H1 (cell line): ENCODE data around the gene DPP10. TPM values are rescaled to one million over a fixed set of nuclear protein-coding genes. Genes with fewer than 3 reads are reported as not detected.

Source experiments
- CTCF ChIA-PET: fragments of 300-600 bp; sonication (Branson Sonifier 250); formaldehyde crosslinking; loops from one replicate; lab custom pipeline; 2021; ENCODE audit not compliant: partially characterized antibody; lab: Charles Lee
- POLR2A ChIA-PET: fragments of 300-600 bp; sonication (Branson Sonifier 250); formaldehyde crosslinking; loops from one replicate; lab custom pipeline; 2021; ENCODE audit warnings: inconsistent platforms; ENCODE audit not compliant: partially characterized antibody; lab: Charles Lee
- DNase-seq, 2 experiments: peaks; one replicate each; pipeline versions ENCODE4 v3.0.0 to v3.0.0-alpha.2; 2010 to 2022; ENCODE audit warnings: low spot score in 2 of 2, low read depth in 1 of 2, mixed read lengths in 1 of 2
- FAIRE-seq: peaks from 2 replicates; lab custom pipeline; 2011; peaks lifted over from hg19 to GRCh38; lab: Jason Lieb, UNC
- H2AFZ ChIP-seq: 2 replicates; pipeline ENCODE4 v1.8.1; 2012; ENCODE audit warnings: low read length, inconsistent platforms
- H2AK5ac ChIP-seq: 2 replicates; pipeline ENCODE4 v1.6.1; 2013; ENCODE audit warnings: low read depth, low read length
- H2BK120ac ChIP-seq: replicated peaks from 2 replicates; pipeline ENCODE3; 2013; ENCODE audit warnings: low read depth, low read length, inconsistent platforms
- H2BK12ac ChIP-seq: 2 replicates; pipeline ENCODE4 v1.6.1; 2013; ENCODE audit warnings: low read depth, low read length
- H2BK15ac ChIP-seq: 2 replicates; pipeline ENCODE4 v1.6.1; 2013; ENCODE audit warnings: low read length
- H2BK20ac ChIP-seq: 2 replicates; pipeline ENCODE4 v1.6.1; 2013; ENCODE audit warnings: low read length
- H2BK5ac ChIP-seq: 2 replicates; pipeline ENCODE4 v1.6.1; 2013; ENCODE audit warnings: low read depth, low read length
- H3K14ac ChIP-seq: 2 replicates; pipeline ENCODE4 v1.6.1; 2013; ENCODE audit warnings: inconsistent platforms; ENCODE audit not compliant: insufficient read length
- H3K18ac ChIP-seq: 2 replicates; pipeline ENCODE4 v1.6.1; 2013; ENCODE audit warnings: low read length; ENCODE audit errors: extremely low read depth
- H3K23ac ChIP-seq: 2 replicates; pipeline ENCODE4 v1.6.1; 2013; ENCODE audit warnings: inconsistent platforms; ENCODE audit not compliant: insufficient read length
- H3K23me2 ChIP-seq: 2 replicates; pipeline ENCODE4 v1.6.1; 2013; ENCODE audit warnings: low read depth, low read length
- H3K27ac ChIP-seq: 2 replicates; pipeline ENCODE4 v1.6.1; 2011; ENCODE audit warnings: low read depth, low read length, inconsistent platforms
- H3K27me3 ChIP-seq, 4 experiments: replicated peaks in 1 of 4; 1 replicate in 1 of 4; 2 replicates in 3 of 4; pipeline versions ENCODE4 v1.6.1 to v1.8.1; 2011 to 2013; ENCODE audit warnings: low read length in 3 of 4, mild to moderate bottlenecking in 3 of 4, inconsistent platforms in 2 of 4, mixed read lengths in 2 of 4, moderate library complexity in 1 of 4; ENCODE audit not compliant: control insufficient read depth in 3 of 4, insufficient read depth in 3 of 4; ENCODE audit errors: extremely low read depth in 1 of 4
- H3K36me3 ChIP-seq, 4 experiments: 2 replicates each; pipeline versions ENCODE4 v1.6.1 to v1.8.1; 2011 to 2013; ENCODE audit warnings: mild to moderate bottlenecking in 4 of 4, low read length in 3 of 4, moderate library complexity in 2 of 4, control low read depth in 1 of 4, inconsistent platforms in 1 of 4; ENCODE audit not compliant: insufficient read depth in 4 of 4, control insufficient read depth in 2 of 4
- H3K4ac ChIP-seq: replicated peaks from 2 replicates; pipeline ENCODE3; 2013; ENCODE audit warnings: low read length, low read depth, mixed read lengths, inconsistent platforms; ENCODE audit not compliant: insufficient read length
- H3K4me1 ChIP-seq, 4 experiments: replicated peaks in 1 of 4; 1 replicate in 1 of 4; 2 replicates in 3 of 4; pipeline versions ENCODE4 v1.6.1 to v1.8.1; 2011 to 2013; ENCODE audit warnings: low read length in 3 of 4, inconsistent platforms in 2 of 4, mixed read lengths in 1 of 4; ENCODE audit not compliant: insufficient read depth in 4 of 4, control insufficient read depth in 3 of 4
- H3K4me2 ChIP-seq, 2 experiments: 2 replicates each; pipeline versions ENCODE4 v1.6.1 to v1.8.1; 2011 to 2013; ENCODE audit warnings: low read depth in 2 of 2, low read length in 2 of 2, control low read depth in 1 of 2, inconsistent platforms in 1 of 2, mild to moderate bottlenecking in 1 of 2; ENCODE audit not compliant: insufficient read depth in 1 of 2
- H3K4me3 ChIP-seq, 4 experiments: fragments of 200-600, 300-600 bp in 1 of 4; sonication (generic), shearing (Covaris generic), sonication (Bioruptor Twin) in 1 of 4; 2 replicates each; pipeline versions ENCODE4 v1.5.1 to v1.8.1; 2011 to 2016; ENCODE audit warnings: low read length in 4 of 4, low read depth in 3 of 4, control low read depth in 2 of 4, inconsistent platforms in 2 of 4, mild to moderate bottlenecking in 2 of 4, mixed read lengths in 1 of 4, moderate library complexity in 1 of 4; ENCODE audit not compliant: insufficient read depth in 2 of 4; ENCODE audit errors: extremely low read depth in 1 of 4
- H3K56ac ChIP-seq: replicated peaks from 2 replicates; pipeline ENCODE3; 2013; ENCODE audit warnings: low read depth, mild to moderate bottlenecking, mixed read lengths, low read length, inconsistent platforms; ENCODE audit not compliant: insufficient read length
- H3K79me1 ChIP-seq: 2 replicates; pipeline ENCODE4 v1.6.1; 2013; ENCODE audit warnings: low read depth, low read length, control low read depth
- H3K79me2 ChIP-seq, 2 experiments: 2 replicates each; pipeline versions ENCODE4 v1.6.1 to v1.8.1; 2012 to 2013; ENCODE audit warnings: low read length in 2 of 2, mild to moderate bottlenecking in 2 of 2, inconsistent platforms in 1 of 2; ENCODE audit not compliant: insufficient read depth in 2 of 2, control insufficient read depth in 1 of 2
- H3K9ac ChIP-seq, 4 experiments: replicated peaks in 1 of 4; 1 replicate in 1 of 4; 2 replicates in 3 of 4; pipeline versions ENCODE4 v1.6.1 to v1.8.1; 2011 to 2013; ENCODE audit warnings: low read depth in 3 of 4, low read length in 3 of 4, control low read depth in 2 of 4, mild to moderate bottlenecking in 2 of 4, moderate library complexity in 2 of 4, inconsistent platforms in 1 of 4; ENCODE audit errors: extremely low read depth in 1 of 4
- H3K9me3 ChIP-seq, 2 experiments: 2 replicates each; pipeline versions ENCODE4 v1.6.1 to v1.8.1; 2012 to 2013; ENCODE audit warnings: mild to moderate bottlenecking in 2 of 2, moderate library complexity in 2 of 2, control low read depth in 1 of 2, inconsistent platforms in 1 of 2, low read depth in 1 of 2, low read length in 1 of 2, mixed read lengths in 1 of 2; ENCODE audit not compliant: insufficient read depth in 2 of 2
- H4K20me1 ChIP-seq, 2 experiments: replicated peaks in 1 of 2; 2 replicates each; pipeline versions ENCODE3 to v1.8.1; 2011 to 2013; ENCODE audit warnings: inconsistent platforms in 2 of 2, low read length in 2 of 2, mild to moderate bottlenecking in 1 of 2; ENCODE audit not compliant: insufficient read depth in 2 of 2, control insufficient read depth in 1 of 2
- H4K5ac ChIP-seq: 2 replicates; pipeline ENCODE4 v1.6.1; 2013; ENCODE audit warnings: low read length, low read depth, mixed read lengths, inconsistent platforms; ENCODE audit not compliant: insufficient read length
- H4K8ac ChIP-seq: 2 replicates; pipeline ENCODE4 v1.8.0; 2013; ENCODE audit warnings: mild to moderate bottlenecking, moderate library complexity, low read length, inconsistent platforms; ENCODE audit not compliant: insufficient read depth; ENCODE audit errors: extremely low read depth
- H4K91ac ChIP-seq: replicated peaks from 2 replicates; pipeline ENCODE3; 2013; ENCODE audit warnings: low read length, mixed read lengths, inconsistent platforms; ENCODE audit not compliant: insufficient read length
- NRF1 ChIP-seq: IDR thresholded peaks from 2 replicates; pipeline ENCODE4 v1.6.1; 2011; ENCODE audit warnings: mild to moderate bottlenecking, low read depth, low read length, improper control_type of control experiment
- SIN3A ChIP-seq, 2 experiments: IDR thresholded peaks in 1 of 2; conservative IDR thresholded peaks in 1 of 2; 2 replicates each; pipeline ENCODE4 v1.6.1; 2011 to 2012; ENCODE audit warnings: low read length in 2 of 2, improper control_type of control experiment in 1 of 2, low read depth in 1 of 2, mild to moderate bottlenecking in 1 of 2
- SIX5 ChIP-seq: IDR thresholded peaks from 2 replicates; pipeline ENCODE4 v1.6.1; 2011; ENCODE audit warnings: mild to moderate bottlenecking, low read depth, low read length
- SRF ChIP-seq: IDR thresholded peaks from 2 replicates; pipeline ENCODE4 v1.6.1; 2011; ENCODE audit warnings: mild to moderate bottlenecking, low read depth, low read length, moderate library complexity
- WGBS, 2 experiments: shearing (Covaris generic) in 1 of 2; methylation state at CpG; one replicate each; pipeline versions ENCODE4 v1.1.6 to v1.1.7; 2013 to 2015; ENCODE audit warnings: low lambda C conversion rate in 2 of 2, mixed read lengths in 2 of 2, inconsistent platforms in 1 of 2, low coverage in 1 of 2, missing lambda C conversion rate in 1 of 2; ENCODE audit not compliant: insufficient replicate concordance in 2 of 2, insufficient coverage in 1 of 2, insufficient read length in 1 of 2; ENCODE audit errors: extremely low coverage in 1 of 2, missing lambda C conversion rate in 1 of 2; 5-methylcytosine and 5-hydroxymethylcytosine counted together
- polyA plus RNA-seq, 7 experiments: library from polyadenylated mRNA; depleted of rRNA in 3 of 7; stranded (reverse) in 5 of 7; unstranded in 2 of 7; fragments of >200 nt in 5 of 7; fragments of 200-250 nt in 2 of 7; gene quantifications; 1 replicate in 5 of 7; 2 replicates in 1 of 7; 4 replicates in 1 of 7; pipeline versions ENCODE4 v1.2.1 to v1.2.3, GENCODE V29; 2011 to 2013; ENCODE audit warnings: missing spikeins in 2 of 7, mixed read lengths in 2 of 7
- total RNA-seq: library from RNA; stranded (reverse); fragmentation: NEBNext Ultra II Directional; extraction: Animal tissue kit (Norgen Biotek cat#: 25700); gene quantifications from 2 replicates; pipeline ENCODE4 v1.2.1, GENCODE V29; 2021

The DPP10 gene
- total and polyA plus RNA-seq, 2 of the 8 experiments (the other 6 are each of a cell fraction or from before 2014, with no cell fraction given) = 3.3 to 7.2 TPM

GRCh38 chr2:115491186-115491793 is 1048.8 kb downstream of the DPP10 start:
- DNase-seq (no peak), FAIRE-seq (no peak)
- Histone ChIP-seq H2AK5ac (no peak overlapping the region), H3K4me2 (no peak overlapping the region), H3K23me2 (no peaks in the 10 kb centered on the region), H2BK12ac (no peak overlapping the region), H3K9me3 (no peaks in the 10 kb centered on the region), H2BK5ac (no peak overlapping the region; the same call in 1 of the 2 replicates), H3K36me3 (peaks cover 0 to 3% (median 0%) of the 10 kb centered on the region in 4 experiments; a peak in 1 of 8 replicates), H2BK120ac (no peak overlapping the region), H3K27ac (no peak overlapping the region), H3K4ac (no peak overlapping the region), H3K14ac (no peak overlapping the region), H3K9ac (no peak overlapping the region), H3K23ac (no peak overlapping the region), H3K79me1 (no peaks in the 10 kb centered on the region), H2BK20ac (no peak overlapping the region), H3K79me2 (no peaks in the 10 kb centered on the region), H3K56ac (no peak overlapping the region), H2BK15ac (no peak overlapping the region), H4K8ac (no peak overlapping the region), H3K4me3 (no peak overlapping the region), H4K20me1 (no peaks in the 10 kb centered on the region), H3K4me1 (peaks cover 0 to 8% (median 0%) of the 10 kb centered on the region in 4 experiments; a peak in 2 of 7 replicates), H2AFZ (no peak overlapping the region), H4K91ac (no peak overlapping the region), H3K27me3 (no peaks in the 10 kb centered on the region), H3K18ac (no peak overlapping the region), H4K5ac (no peak overlapping the region)
- no peak for TF ChIP-seq NRF1
- TF ChIP-seq SIN3A (conservative IDR thresholded peaks at IDR 0.05 in 1 of 2, IDR thresholded peaks at IDR 0.05 in 1 of 2; ENCODE audit: low read depth in 1 of 2, low read length in 2 of 2) = no peak
- TF ChIP-seq SIX5 = no peak
- TF ChIP-seq SRF = no peak
- 96% methylated on average over 4 of the region's 4 CpGs; no CpG with 5 or more reads in 1 of the 2 experiments for WGBS, 2 experiments
- POLR2A ChIA-PET = no interaction called here
- CTCF ChIA-PET = no interaction called here
